HG03139 (cell line): Measurements from ENCODE around the gene LEAP2.
"Not testable (repeated sequence)": the region's sequence is repeated elsewhere in the genome, so short reads cannot be mapped to it uniquely, and the experiment has no call there.

ENCODE experiments used
- ATAC-seq: cut with Tn5 transposase; IDR thresholded peaks from one replicate; pipeline ENCODE4 v1.9.1; 2021; ENCODE audit not compliant: unreplicated experiment

Gene LEAP2

GRCh38 chr5:132840313-132840712 is 33.2 kb upstream of the LEAP2 start:
- no peak for ATAC-seq

DNA sequence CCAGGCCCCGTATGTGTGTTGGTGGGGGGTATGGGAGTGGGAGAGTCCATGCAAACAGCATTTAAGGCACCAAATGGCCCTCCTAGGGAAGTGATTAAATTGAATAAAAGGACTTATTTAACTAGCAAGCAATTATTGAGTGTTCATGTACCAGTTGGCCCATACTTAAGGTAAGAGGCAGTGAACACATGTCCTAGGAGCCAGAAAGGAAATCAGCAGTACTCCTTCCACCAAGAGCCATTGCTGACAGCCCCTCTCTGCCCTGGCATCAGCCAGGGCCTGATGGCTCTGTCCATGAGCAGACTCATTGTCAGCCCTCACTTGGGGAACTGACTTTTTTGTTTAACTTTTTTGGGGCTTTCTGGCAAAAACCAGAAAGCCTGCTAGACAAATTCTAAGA is 32.6 kb upstream of the LEAP2 start:
- no peak for ATAC-seq

DNA sequence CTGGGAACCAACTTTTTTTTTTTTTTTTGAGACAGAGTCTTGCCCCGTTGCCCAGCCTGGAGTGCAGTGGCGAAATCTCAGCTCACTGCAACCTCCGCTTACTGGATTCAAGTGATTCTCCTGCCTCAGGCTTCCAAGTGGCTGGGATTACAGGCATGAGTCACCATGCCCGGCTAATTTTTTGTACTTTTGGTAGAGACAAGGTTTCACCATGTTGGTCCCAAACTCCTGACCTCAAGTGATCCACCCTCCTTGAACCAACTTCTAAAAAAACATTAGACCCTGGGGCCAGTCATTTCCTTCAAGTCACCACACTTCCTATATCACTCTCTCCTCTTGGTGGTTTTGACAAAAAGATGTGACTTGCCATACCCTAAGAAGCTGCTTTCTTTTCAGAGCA is 32.2 kb upstream of the LEAP2 start:
- ATAC-seq = no peak

DNA sequence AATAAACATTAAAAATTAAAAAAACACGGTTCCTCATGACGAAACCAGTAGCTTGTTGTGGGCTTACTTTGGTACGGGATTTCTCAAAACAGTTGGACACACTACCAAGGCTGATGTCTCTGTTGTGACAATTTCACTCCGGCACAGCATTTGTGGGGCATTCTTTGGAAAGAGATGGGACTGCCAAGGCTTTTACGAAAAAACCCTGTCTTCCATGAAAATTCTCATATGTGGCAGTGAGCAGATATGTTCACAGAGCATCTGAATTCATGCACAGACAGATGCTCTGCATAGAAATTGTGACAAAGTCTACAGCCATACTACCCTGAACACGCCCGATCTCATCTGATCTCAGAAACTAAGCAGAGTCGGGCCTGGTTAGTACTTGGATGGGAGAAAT is 25.2 kb upstream of the LEAP2 start:
- no peak for ATAC-seq

DNA sequence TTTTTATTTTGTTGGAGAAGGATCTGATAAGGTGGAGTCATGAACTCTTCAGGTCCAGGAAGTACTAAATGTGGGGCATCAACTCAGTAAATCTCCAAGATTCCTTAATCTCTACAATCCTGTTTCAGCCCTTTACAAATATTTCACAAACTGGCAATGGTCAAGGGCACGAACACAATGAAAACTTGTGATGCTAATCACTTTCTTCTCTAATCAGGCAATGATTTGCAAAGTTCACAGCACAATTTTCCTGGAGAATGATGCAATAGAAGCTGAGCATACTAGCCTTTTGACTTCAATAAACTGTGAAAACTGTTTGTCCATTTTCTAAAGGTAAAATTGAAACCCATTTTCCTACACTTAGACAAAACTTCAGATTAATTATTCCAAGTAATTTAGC is 24.1 kb upstream of the LEAP2 start:
- no peak for ATAC-seq

GRCh38 chr5:132850066-132850465 is 23.4 kb upstream of the LEAP2 start:
- ATAC-seq = no peak

- ATAC-seq = no peak
Observed at GRCh38 chr5:132853323-132853722, 20.1 kb upstream of the LEAP2 start.

DNA sequence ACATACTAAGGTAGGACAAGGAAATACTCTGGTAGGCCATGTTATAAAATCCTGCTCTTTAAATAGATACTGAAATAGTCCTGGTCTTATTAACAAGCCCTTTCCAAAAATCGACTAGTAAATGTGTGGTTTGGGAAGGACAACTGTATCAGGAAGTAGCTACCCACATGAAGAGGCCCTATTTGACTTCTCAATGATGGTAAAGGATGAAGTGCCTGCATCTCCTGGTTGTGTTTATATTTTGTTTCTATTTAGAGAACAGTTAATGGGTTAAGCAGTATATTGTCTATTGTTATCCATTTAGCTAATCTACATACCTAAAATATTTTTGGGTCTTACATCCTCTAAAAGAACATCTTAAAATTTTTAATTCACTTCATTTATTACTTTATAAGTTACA is 19.7 kb upstream of the LEAP2 start:
- ATAC-seq = no peak

DNA sequence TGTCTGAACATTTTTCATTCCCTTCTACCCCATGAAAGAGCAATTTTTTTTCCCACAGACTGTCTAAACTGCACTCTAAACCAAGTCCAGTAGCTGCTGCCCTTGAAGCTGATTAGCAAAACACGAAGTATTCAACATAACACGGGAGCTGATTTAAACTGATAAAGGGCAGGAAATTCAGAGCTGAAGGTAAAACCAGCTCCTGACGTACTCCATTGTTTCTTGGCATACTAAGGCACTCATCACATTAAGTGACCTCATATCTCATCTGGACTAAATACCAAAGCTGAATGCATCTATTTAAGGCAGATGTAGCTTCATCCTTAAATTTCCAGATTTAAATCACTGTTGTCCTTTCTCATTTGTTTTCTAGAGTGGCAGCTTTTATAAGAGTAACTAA is 19.2 kb upstream of the LEAP2 start:
- no peak for ATAC-seq

- ATAC-seq = not testable (repeated sequence)
Observed at GRCh38 chr5:132854992-132855391, 18.5 kb upstream of the LEAP2 start.

- no peak for ATAC-seq
Observed at GRCh38 chr5:132856011-132856410, 17.5 kb upstream of the LEAP2 start.

DNA sequence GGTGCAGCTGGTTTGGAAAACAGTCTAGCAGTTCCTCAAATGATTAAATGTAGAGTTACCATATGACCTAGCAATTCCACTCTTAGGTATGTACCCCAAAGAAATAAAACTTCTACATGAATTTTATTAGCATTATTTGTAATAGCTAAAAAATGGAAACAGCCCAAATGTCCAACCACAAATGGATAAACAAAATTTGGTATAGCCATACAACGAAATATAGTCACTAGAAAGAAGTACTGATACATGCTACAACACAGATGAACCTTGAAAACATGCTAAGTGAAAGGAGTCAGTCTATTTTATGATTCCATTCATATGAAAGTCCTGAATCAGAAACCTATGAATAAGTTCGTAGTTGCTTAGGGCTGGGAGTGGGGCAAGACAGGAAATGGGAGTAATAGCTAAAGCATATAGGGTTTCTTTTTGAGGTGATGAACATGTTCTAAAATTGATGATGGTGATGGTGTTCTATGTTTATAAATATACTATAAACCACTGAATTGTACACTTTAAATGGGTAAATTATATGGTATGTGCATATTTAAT is 13.5 kb upstream of the LEAP2 start:
- no peak for ATAC-seq

- no peak for ATAC-seq
Observed at GRCh38 chr5:132860742-132861141, 12.7 kb upstream of the LEAP2 start.

DNA sequence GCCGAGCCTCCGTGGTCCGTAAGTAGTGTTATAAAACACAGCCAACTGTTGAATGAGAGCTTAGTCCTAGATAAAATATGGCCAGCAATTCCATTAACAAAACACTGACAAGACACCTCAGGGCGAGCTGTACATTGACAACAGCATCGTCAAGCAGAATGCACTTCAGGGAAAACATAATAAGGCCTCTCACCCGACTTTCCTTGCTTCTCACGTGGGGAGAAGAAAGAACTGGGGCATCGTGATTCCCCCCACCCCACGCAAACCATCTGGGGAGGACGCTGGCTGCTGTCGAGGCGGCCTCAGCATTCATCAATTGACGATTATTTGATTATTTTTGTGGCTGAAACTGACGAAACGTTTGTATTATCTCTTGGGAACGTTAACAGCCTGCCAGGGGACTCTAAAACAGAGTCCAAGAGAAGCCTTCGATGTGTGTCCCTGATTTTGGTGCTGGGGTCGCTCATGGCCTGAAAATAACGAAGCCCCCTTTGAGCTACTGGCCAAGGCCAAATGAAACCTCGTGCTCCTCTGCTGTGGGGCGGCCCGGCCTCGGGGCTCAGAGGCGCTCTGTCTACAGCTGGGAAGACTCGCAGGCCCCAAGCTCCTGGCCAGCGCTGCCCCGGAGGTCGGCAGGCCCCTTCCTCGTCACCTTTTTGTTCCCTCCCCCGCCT is 7.7 kb upstream of the LEAP2 start:
- peak; percentile 27 for ATAC-seq

GRCh38 chr5:132866342-132867045 is 7.0 kb upstream of the LEAP2 start, which contains the start of the genes GDF9 and UQCRQ:
Gene GDF9, minus strand, starts transcription at chr5:132866469. Its CDS starts 1,936 bp downstream, at chr5:132864533.
Gene UQCRQ, plus strand, starts transcription at chr5:132866642. Its CDS starts 240 bp downstream, at chr5:132866882.
- peak; percentile 99 for ATAC-seq

DNA sequence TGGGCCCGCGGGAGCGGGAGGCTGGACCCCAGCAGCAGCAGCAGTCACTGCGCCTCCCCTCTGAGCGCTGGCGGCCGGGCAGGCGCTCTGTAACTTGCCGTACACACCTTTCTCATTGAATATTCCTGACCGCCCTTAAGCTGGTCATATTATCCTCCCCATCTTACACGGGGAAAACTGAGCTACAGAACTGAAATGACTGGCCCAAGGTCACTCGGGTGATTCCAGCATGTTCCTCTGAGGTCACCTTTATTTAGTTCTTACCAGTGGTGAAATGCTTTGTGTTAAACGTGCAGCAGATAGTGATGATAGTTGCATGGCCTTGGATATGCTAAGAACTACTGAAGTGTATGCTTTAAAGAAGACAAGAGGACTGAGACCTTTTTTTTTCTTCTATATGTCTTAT is 6.4 kb upstream of the LEAP2 start:
- no peak for ATAC-seq

GRCh38 chr5:132868754-132869153 is 4.7 kb upstream of the LEAP2 start:
- ATAC-seq = no peak

DNA sequence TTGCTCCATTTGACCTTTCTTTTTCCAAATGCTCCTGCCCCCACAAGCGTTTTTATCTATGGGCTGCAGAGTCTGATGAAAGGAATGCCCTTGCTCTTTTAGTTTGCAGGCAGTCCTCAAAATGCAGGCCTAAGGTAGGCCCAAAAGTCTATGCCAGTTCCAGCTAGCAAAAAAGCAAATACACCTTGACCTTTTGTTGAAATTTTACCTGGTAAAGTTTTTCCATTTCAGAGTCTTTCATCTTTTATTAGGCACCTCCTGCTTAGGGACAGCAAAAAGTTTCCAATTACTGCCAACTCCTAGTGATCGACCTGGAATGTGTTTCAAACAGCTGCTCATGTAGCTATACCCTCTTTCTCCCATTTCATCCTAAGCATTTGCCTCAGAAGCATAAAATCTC is 2.7 kb upstream of the LEAP2 start:
- no peak for ATAC-seq

GRCh38 chr5:132871459-132872284 is 1.8 kb upstream of the LEAP2 start:
- ATAC-seq = no peak

DNA sequence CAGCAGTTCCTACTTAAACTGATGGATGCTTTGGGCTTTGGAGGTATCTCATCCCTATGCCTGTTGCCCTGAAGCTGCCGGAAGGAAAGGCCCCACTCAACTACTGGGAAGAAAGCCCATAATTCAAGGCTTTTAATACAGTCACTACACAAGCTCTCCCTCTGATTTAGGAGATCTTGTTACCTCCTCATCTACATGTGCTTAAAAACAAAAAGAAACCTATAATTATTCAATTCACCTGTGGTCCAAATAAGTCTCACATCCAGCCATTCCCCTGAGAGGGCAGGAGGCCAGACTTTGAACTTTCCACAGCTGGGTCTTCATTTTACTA is 715 bp upstream of the LEAP2 start:
- no peak for ATAC-seq

GRCh38 chr5:132873930-132874271 is 433 bp downstream of the LEAP2 start:
- ATAC-seq = no peak
